GM18526 (cell line): ENCODE measurements around the gene NOL3.

ENCODE experiments used
- POLR2A ChIP-seq: IDR thresholded peaks from 3 replicates; pipeline ENCODE4 v1.6.1; 2011; ENCODE audit not compliant: insufficient read length; ENCODE audit errors: extremely low read depth

NOL3 gene

GRCh38 chr16:67150047-67150832 is 20.1 kb upstream of the NOL3 start:
- TF ChIP-seq POLR2A, result no peak

GRCh38 chr16:67150833-67151396 is 19.4 kb upstream of the NOL3 start, which contains the start of gene B3GNT9:
B3GNT9 (minus strand) TSS chr16:67150998; CDS start chr16:67150485, 513 bp downstream.
- peak; percentile 39 for TF ChIP-seq POLR2A

- TF ChIP-seq POLR2A, result no peak
These were observed 18.8 kb upstream of the NOL3 start for GRCh38 chr16:67151431-67152097.

- TF ChIP-seq POLR2A, result no peak
These were observed 15.6 kb upstream of the NOL3 start for GRCh38 chr16:67154578-67155294.

- no peak for TF ChIP-seq POLR2A
These were observed 14.8 kb upstream of the NOL3 start for GRCh38 chr16:67155295-67156142.

GRCh38 chr16:67156143-67156844 is 14.0 kb upstream of the NOL3 start:
- TF ChIP-seq POLR2A, result no peak

GRCh38 chr16:67157106-67157748 is 13.1 kb upstream of the NOL3 start:
- TF ChIP-seq POLR2A, result no peak

- TF ChIP-seq POLR2A, result no peak
These were observed 12.3 kb upstream of the NOL3 start for GRCh38 chr16:67157892-67158635.

- peak; percentile 36 for TF ChIP-seq POLR2A
These were observed 11.4 kb upstream of the NOL3 start for GRCh38 chr16:67158637-67159600.

GRCh38 chr16:67161595-67162058 is 8.7 kb upstream of the NOL3 start:
- TF ChIP-seq POLR2A, result no peak

- no peak for TF ChIP-seq POLR2A
These were observed 7.7 kb upstream of the NOL3 start for GRCh38 chr16:67162506-67163163.
